ENCODE measurements around the gene HNRNPA1. TPM values are rescaled to one million over a fixed set of nuclear protein-coding genes. Genes with fewer than 3 reads are reported as not detected.
"Not testable (repeated sequence)": the region's sequence is repeated elsewhere in the genome, so short reads cannot be mapped to it uniquely, and the experiment has no call there.

The HNRNPA1 gene
- total RNA-seq, 1 donor from 2014 or later: 655 TPM

GRCh38 chr12:54296393-54297099, 16.0 kb downstream of the HNRNPA1 start:
- DNase-seq (ENCODE audit: low spot score): peak; percentile 0

GRCh38 chr12:54298904-54299303, 18.4 kb downstream of the HNRNPA1 start:
- DNase-seq (ENCODE audit: low spot score): peak; percentile 37

- peak; percentile 9 for DNase-seq (ENCODE audit: low spot score)
Measured at GRCh38 chr12:54299515-54300224, 19.1 kb downstream of the HNRNPA1 start.

GRCh38 chr12:54300225-54300731, 19.8 kb downstream of the HNRNPA1 start:
- DNase-seq (ENCODE audit: low spot score): no peak

- peak; percentile 91 for DNase-seq (ENCODE audit: low spot score)
Measured at GRCh38 chr12:54300732-54301427, 20.4 kb downstream of the HNRNPA1 start, which contains the start of gene NFE2. TSS of gene NFE2 (minus strand) at chr12:54301015. CDS start at chr12:54295248, 5,767 bp downstream.

- DNase-seq (ENCODE audit: low spot score): no peak
Measured at GRCh38 chr12:54301428-54302048, 21.0 kb downstream of the HNRNPA1 start.

- DNase-seq (ENCODE audit: low spot score): no peak
Measured at GRCh38 chr12:54303640-54304039, 23.1 kb downstream of the HNRNPA1 start.

GRCh38 chr12:54304187-54304810, 23.8 kb downstream of the HNRNPA1 start:
- peak; percentile 91 for DNase-seq (ENCODE audit: low spot score)

- DNase-seq (ENCODE audit: low spot score): peak; percentile 93
Measured at GRCh38 chr12:54306925-54307741, 26.6 kb downstream of the HNRNPA1 start.

GRCh38 chr12:54311051-54311450, 30.5 kb downstream of the HNRNPA1 start:
- DNase-seq (ENCODE audit: low spot score): no peak

- not testable (repeated sequence) for DNase-seq (ENCODE audit: low spot score)
Measured at GRCh38 chr12:54312309-54312708, 31.8 kb downstream of the HNRNPA1 start.

GRCh38 chr12:54321363-54321762, 40.8 kb downstream of the HNRNPA1 start:
- no peak for DNase-seq (ENCODE audit: low spot score)

GRCh38 chr12:54324617-54325441, 44.3 kb downstream of the HNRNPA1 start, which contains the start of gene COPZ1:
TSS of gene COPZ1 (plus strand) at chr12:54325131. CDS start at chr12:54325164, 33 bp downstream.
- DNase-seq (ENCODE audit: low spot score): peak; percentile 95

GRCh38 chr12:54325442-54326109, 45.0 kb downstream of the HNRNPA1 start:
- DNase-seq (ENCODE audit: low spot score): not testable (repeated sequence)

- DNase-seq (ENCODE audit: low spot score): no peak
Measured at GRCh38 chr12:54328595-54329337, 48.2 kb downstream of the HNRNPA1 start.

- no peak for DNase-seq (ENCODE audit: low spot score)
Measured at GRCh38 chr12:54329759-54330158, 49.2 kb downstream of the HNRNPA1 start.

GRCh38 chr12:54330442-54330841, 49.9 kb downstream of the HNRNPA1 start:
- DNase-seq (ENCODE audit: low spot score): no peak

- DNase-seq (ENCODE audit: low spot score): no peak
Measured at GRCh38 chr12:54331461-54331860, 50.9 kb downstream of the HNRNPA1 start.
